Mesendoderm (in vitro differentiated cells): ENCODE data around the gene KLHL9.

Source experiments
- DNase-seq: peaks from one replicate; pipeline ENCODE4 v3.0.0; 2013
- H2AK5ac ChIP-seq: 2 replicates; pipeline ENCODE4 v1.6.1; 2013; ENCODE audit warnings: low read length, inconsistent platforms
- H2BK120ac ChIP-seq: 2 replicates; pipeline ENCODE4 v1.6.1; 2013; ENCODE audit warnings: low read depth, mild to moderate bottlenecking, low read length, moderate library complexity, mixed read lengths
- H2BK15ac ChIP-seq: replicated peaks from 2 replicates; pipeline ENCODE4 v1.6.1; 2013; ENCODE audit warnings: low read depth, mild to moderate bottlenecking, moderate library complexity
- H2BK5ac ChIP-seq: 2 replicates; pipeline ENCODE4 v1.6.1; 2013; ENCODE audit warnings: low read length, inconsistent platforms
- H3K18ac ChIP-seq: 2 replicates; pipeline ENCODE4 v1.6.1; 2013; ENCODE audit warnings: mild to moderate bottlenecking, low read length, mixed read lengths
- H3K23ac ChIP-seq: one replicate; pipeline ENCODE4 v1.6.1; 2013; ENCODE audit warnings: low read length
- H3K27ac ChIP-seq: 2 replicates; pipeline ENCODE4 v1.5.1; 2013; ENCODE audit warnings: low read depth, mild to moderate bottlenecking, inconsistent platforms, low read length, moderate library complexity
- H3K27me3 ChIP-seq: 2 replicates; pipeline ENCODE4 v1.6.1; 2013; ENCODE audit warnings: low read length, control low read depth, mild to moderate bottlenecking, inconsistent platforms; ENCODE audit not compliant: insufficient read depth, poor library complexity
- H3K36me3 ChIP-seq: 2 replicates; pipeline ENCODE4 v1.6.1; 2013; ENCODE audit warnings: low read length, inconsistent platforms; ENCODE audit not compliant: control insufficient read depth, insufficient read depth
- H3K4ac ChIP-seq: one replicate; pipeline ENCODE4 v1.6.1; 2013; ENCODE audit warnings: low read depth, mild to moderate bottlenecking, low read length, moderate library complexity
- H3K4me1 ChIP-seq: 2 replicates; pipeline ENCODE4 v1.6.1; 2013; ENCODE audit warnings: low read depth, low read length, inconsistent platforms; ENCODE audit not compliant: control insufficient read depth
- H3K4me2 ChIP-seq: 2 replicates; pipeline ENCODE4 v1.6.1; 2013; ENCODE audit warnings: low read length
- H3K4me3 ChIP-seq: 2 replicates; pipeline ENCODE4 v1.5.1; 2013; ENCODE audit warnings: mild to moderate bottlenecking, low read length
- H3K56ac ChIP-seq: one replicate; pipeline ENCODE4 v1.6.1; 2013; ENCODE audit warnings: low read length
- H3K79me1 ChIP-seq: 2 replicates; pipeline ENCODE4 v1.6.1; 2013; ENCODE audit warnings: low read length, inconsistent platforms
- H3K79me2 ChIP-seq: 2 replicates; pipeline ENCODE4 v1.6.1; 2013; ENCODE audit warnings: mild to moderate bottlenecking, low read length; ENCODE audit not compliant: control insufficient read depth, insufficient read depth
- H3K9ac ChIP-seq: 2 replicates; pipeline ENCODE4 v1.6.1; 2013; ENCODE audit warnings: low read length, inconsistent platforms
- H4K5ac ChIP-seq: one replicate; pipeline ENCODE4 v1.6.1; 2013; ENCODE audit warnings: low read length
- H4K8ac ChIP-seq: one replicate; pipeline ENCODE4 v1.6.1; 2013; ENCODE audit warnings: low read depth, mild to moderate bottlenecking, control low read depth, low read length, moderate library complexity
- WGBS: extraction: QIAGEN DNeasy Blood & Tissue Kit; methylation state at CpG from one replicate; pipeline ENCODE4 v1.1.7; 2013; ENCODE audit warnings: low lambda C conversion rate, missing lambda C conversion rate; ENCODE audit not compliant: insufficient coverage; ENCODE audit errors: extremely low coverage; 5-methylcytosine and 5-hydroxymethylcytosine counted together

The KLHL9 gene

GRCh38 chr9:21314152-21314551, 21.1 kb downstream of the KLHL9 start:
- Histone ChIP-seq H2BK120ac (no peak overlapping the region), H3K79me1 (no peaks in the 10 kb centered on the region), H3K4ac (no peak overlapping the region), H3K18ac (no peak overlapping the region), H2BK5ac (no peak overlapping the region), H4K5ac (no peak overlapping the region), H3K4me2 (no peak overlapping the region), H3K23ac (no peak overlapping the region), H3K9ac (no peak overlapping the region), H3K4me1 (no peaks in the 10 kb centered on the region), H3K36me3 (no peaks in the 10 kb centered on the region), H3K4me3 (no peak overlapping the region), H2BK15ac (no peak overlapping the region), H3K56ac (no peak overlapping the region), H3K79me2 (no peaks in the 10 kb centered on the region), H3K27me3 (no peaks in the 10 kb centered on the region), H3K27ac (no peak overlapping the region), H4K8ac (no peak overlapping the region), H2AK5ac (no peak overlapping the region)
- no peak for DNase-seq
- no CpG with 5 or more reads among the region's 2 CpGs for WGBS

GRCh38 chr9:21311889-21312288, 23.3 kb downstream of the KLHL9 start:
- Histone ChIP-seq H3K79me2 (no peaks in the 10 kb centered on the region), H2BK15ac (no peak overlapping the region), H3K27ac (no peak overlapping the region), H3K4ac (no peak overlapping the region), H3K9ac (no peak overlapping the region), H4K5ac (no peak overlapping the region), H3K4me2 (no peak overlapping the region), H3K4me1 (no peaks in the 10 kb centered on the region), H3K56ac (no peak overlapping the region), H3K23ac (no peak overlapping the region), H2BK120ac (no peak overlapping the region), H3K18ac (no peak overlapping the region), H3K27me3 (no peaks in the 10 kb centered on the region), H2BK5ac (no peak overlapping the region), H3K36me3 (no peaks in the 10 kb centered on the region), H3K4me3 (no peak overlapping the region), H4K8ac (no peak overlapping the region), H2AK5ac (no peak overlapping the region), H3K79me1 (no peaks in the 10 kb centered on the region)
- DNase-seq, result no peak
- WGBS, result no CpG with 5 or more reads among the region's 1 CpG

GRCh38 chr9:21305213-21305612, 30.0 kb downstream of the KLHL9 start, which contains the start of gene IFNA5:
Gene IFNA5, minus strand, starts transcription at chr9:21305313. Its CDS starts 57 bp downstream, at chr9:21305256.
- Histone ChIP-seq H3K79me1 (no peaks in the 10 kb centered on the region), H3K36me3 (no peaks in the 10 kb centered on the region), H2BK120ac (no peak within 1 kb of the TSS), H3K79me2 (no peaks in the 10 kb centered on the region), H3K4ac (no peak within 1 kb of the TSS), H4K8ac (no peak within 1 kb of the TSS), H3K4me2 (no peak within 1 kb of the TSS), H3K4me3 (no peak within 1 kb of the TSS), H3K18ac (no peak within 1 kb of the TSS), H2BK15ac (no peak within 1 kb of the TSS), H3K27ac (no peak within 1 kb of the TSS), H3K56ac (no peak within 1 kb of the TSS), H3K23ac (no peak within 1 kb of the TSS), H3K4me1 (no peaks in the 10 kb centered on the region), H4K5ac (no peak within 1 kb of the TSS), H3K27me3 (no peaks in the 10 kb centered on the region), H2BK5ac (no peak within 1 kb of the TSS), H2AK5ac (no peak within 1 kb of the TSS), H3K9ac (no peak within 1 kb of the TSS)
- no CpG with 5 or more reads among the region's 2 CpGs for WGBS
- DNase-seq, result no peak

- Histone ChIP-seq H3K27me3 (no peaks in the 10 kb centered on the region), H2BK15ac (no peak overlapping the region), H4K8ac (no peak overlapping the region), H3K23ac (no peak overlapping the region), H3K18ac (no peak overlapping the region), H3K4me3 (no peak overlapping the region), H3K4me2 (no peak overlapping the region), H3K79me1 (no peaks in the 10 kb centered on the region), H3K79me2 (no peaks in the 10 kb centered on the region), H2BK5ac (no peak overlapping the region), H3K9ac (no peak overlapping the region), H2BK120ac (no peak overlapping the region), H3K36me3 (no peaks in the 10 kb centered on the region), H3K27ac (no peak overlapping the region), H3K56ac (no peak overlapping the region), H4K5ac (no peak overlapping the region), H2AK5ac (no peak overlapping the region), H3K4ac (no peak overlapping the region), H3K4me1 (no peaks in the 10 kb centered on the region)
- WGBS, result no CpG with 5 or more reads among the region's 1 CpG
- no peak for DNase-seq
Observed at GRCh38 chr9:21295992-21296391, 39.2 kb downstream of the KLHL9 start.

- Histone ChIP-seq H2BK15ac (no peak overlapping the region), H3K79me2 (no peaks in the 10 kb centered on the region), H4K8ac (no peak overlapping the region), H3K4me3 (no peak overlapping the region), H3K27me3 (no peaks in the 10 kb centered on the region), H3K18ac (no peak overlapping the region), H3K56ac (no peak overlapping the region), H3K79me1 (no peaks in the 10 kb centered on the region), H2BK5ac (no peak overlapping the region), H4K5ac (no peak overlapping the region), H3K9ac (no peak overlapping the region), H3K4me1 (no peaks in the 10 kb centered on the region), H3K4ac (no peak overlapping the region), H3K36me3 (no peaks in the 10 kb centered on the region), H3K4me2 (no peak overlapping the region), H3K27ac (no peak overlapping the region), H2AK5ac (no peak overlapping the region), H2BK120ac (no peak overlapping the region), H3K23ac (no peak overlapping the region)
- no peak for DNase-seq
- WGBS, result 100% methylated on average over 1 of the region's 6 CpGs
Observed at GRCh38 chr9:21294904-21295538, 40.2 kb downstream of the KLHL9 start.

GRCh38 chr9:21294364-21294774, 40.8 kb downstream of the KLHL9 start:
- Histone ChIP-seq H3K4me2 (no peak overlapping the region), H3K27ac (no peak overlapping the region), H2BK120ac (no peak overlapping the region), H3K79me1 (no peaks in the 10 kb centered on the region), H3K23ac (no peak overlapping the region), H3K79me2 (no peaks in the 10 kb centered on the region), H3K9ac (no peak overlapping the region), H3K56ac (no peak overlapping the region), H3K36me3 (no peaks in the 10 kb centered on the region), H3K4me1 (no peaks in the 10 kb centered on the region), H3K4ac (no peak overlapping the region), H3K4me3 (no peak overlapping the region), H4K5ac (no peak overlapping the region), H2BK5ac (no peak overlapping the region), H3K27me3 (no peaks in the 10 kb centered on the region), H2AK5ac (no peak overlapping the region), H3K18ac (no peak overlapping the region), H4K8ac (no peak overlapping the region), H2BK15ac (no peak overlapping the region)
- no peak for DNase-seq
- no CpG with 5 or more reads among the region's 1 CpG for WGBS
